NCI-H2196 (cell line): ENCODE measurements around the gene SRGAP2B.
"Not testable (repeated sequence)": the region's sequence is repeated elsewhere in the genome, so short reads cannot be mapped to it uniquely, and the experiment has no call there.

Experiments used
- DNase-seq: peaks from one replicate; lab custom pipeline; 2025; ENCODE audit not compliant: unreplicated experiment; lab: John Stamatoyannopoulos, UW

Gene SRGAP2B

GRCh38 chr1:145093517-145094149 is 1.5 kb downstream of the SRGAP2B start:
- not testable (repeated sequence) for DNase-seq

DNA sequence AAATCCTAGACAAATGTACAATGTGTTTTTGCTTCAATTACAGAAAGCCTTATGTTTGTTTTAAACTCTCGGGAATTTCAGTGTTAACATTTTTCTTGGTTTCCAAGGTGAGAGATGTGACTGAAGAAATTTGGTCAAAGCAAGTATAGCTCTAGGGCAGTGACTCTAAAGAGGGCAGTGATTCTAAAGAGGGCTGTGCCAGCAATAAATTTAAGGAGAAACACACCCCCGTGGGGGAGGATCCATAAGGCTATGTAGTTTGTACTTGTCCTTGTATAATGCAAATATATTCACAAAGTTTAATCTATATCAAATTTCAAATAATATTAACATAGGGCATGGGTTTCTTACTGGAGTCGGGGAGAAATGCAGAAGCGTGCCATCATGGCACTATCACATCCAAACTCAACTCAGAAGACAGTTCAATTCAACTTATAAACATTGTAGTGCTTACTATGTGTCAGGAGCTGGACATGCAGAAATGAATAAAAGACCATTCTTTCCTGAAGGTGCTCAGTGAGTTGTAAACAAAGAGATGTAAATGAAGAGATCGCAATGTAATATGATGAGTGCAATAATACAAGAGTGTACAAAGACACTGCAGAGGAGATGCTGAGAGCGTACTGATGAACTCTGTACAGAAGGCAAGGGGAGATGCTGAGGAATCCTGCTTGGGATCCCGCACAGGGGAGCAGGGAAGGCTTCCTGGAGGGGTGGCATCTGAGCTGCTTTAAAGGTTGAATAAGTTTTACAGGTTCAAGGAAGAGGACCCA is 12.5 kb downstream of the SRGAP2B start:
- not testable (repeated sequence) for DNase-seq

GRCh38 chr1:145080193-145080592 is 14.9 kb downstream of the SRGAP2B start:
- DNase-seq = not testable (repeated sequence)

DNA sequence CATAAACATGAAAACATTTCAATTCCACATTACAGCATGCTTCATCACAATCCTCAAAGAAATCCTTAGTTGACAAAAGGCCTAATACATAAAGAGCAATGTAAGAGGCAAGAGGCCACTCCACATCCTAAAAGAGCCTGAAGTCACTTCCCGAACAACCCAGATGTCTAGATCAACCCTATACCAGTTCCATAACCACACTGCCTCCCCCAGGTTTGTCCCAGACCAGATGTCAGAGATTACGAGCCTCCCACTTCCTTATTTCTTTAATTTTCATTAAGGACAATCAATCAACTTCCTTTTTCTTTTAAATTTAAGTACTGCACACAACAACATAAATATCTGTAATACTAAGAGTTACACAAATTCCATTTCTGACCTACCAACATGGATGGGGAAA is 15.4 kb downstream of the SRGAP2B start:
- DNase-seq = not testable (repeated sequence)

GRCh38 chr1:145078787-145079370 is 16.2 kb downstream of the SRGAP2B start:
- not testable (repeated sequence) for DNase-seq

GRCh38 chr1:145077872-145078786 is 17.0 kb downstream of the SRGAP2B start:
- not testable (repeated sequence) for DNase-seq

- not testable (repeated sequence) for DNase-seq
Observed at GRCh38 chr1:145076877-145077276, 18.3 kb downstream of the SRGAP2B start.

DNA sequence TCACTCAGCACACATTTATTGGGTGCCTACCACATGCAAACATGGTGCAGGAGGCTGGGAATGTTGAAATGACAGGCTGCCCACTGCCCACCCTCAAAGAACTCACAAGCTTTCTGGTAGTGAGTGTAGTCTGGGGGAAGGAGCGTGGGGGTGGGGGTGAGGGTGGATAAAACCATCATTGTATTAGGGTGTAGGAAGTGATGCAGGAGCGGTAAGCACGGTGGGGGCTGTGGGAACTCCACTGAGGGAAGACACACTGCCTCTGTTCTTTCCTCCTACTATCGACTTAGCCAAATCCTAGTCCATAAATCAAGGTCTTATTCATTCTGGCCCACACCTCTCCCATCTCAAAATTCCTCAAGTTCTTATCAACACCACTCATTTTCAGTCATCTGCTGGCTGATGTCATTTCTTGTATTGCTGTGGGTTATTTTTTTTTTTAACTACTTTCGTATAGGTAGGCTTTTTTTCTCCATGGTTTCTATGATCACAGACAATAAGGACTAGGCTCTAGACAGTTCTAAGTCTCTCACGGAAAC is 21.0 kb downstream of the SRGAP2B start:
- DNase-seq = not testable (repeated sequence)

GRCh38 chr1:145071569-145071968 is 23.6 kb downstream of the SRGAP2B start:
- not testable (repeated sequence) for DNase-seq

GRCh38 chr1:145066486-145066885 is 28.6 kb downstream of the SRGAP2B start:
- DNase-seq = not testable (repeated sequence)

- not testable (repeated sequence) for DNase-seq
Observed at GRCh38 chr1:145065194-145065826, 29.8 kb downstream of the SRGAP2B start.

GRCh38 chr1:145063941-145064648 is 31.0 kb downstream of the SRGAP2B start:
- not testable (repeated sequence) for DNase-seq

GRCh38 chr1:145063285-145063684 is 31.8 kb downstream of the SRGAP2B start:
- DNase-seq = not testable (repeated sequence)

DNA sequence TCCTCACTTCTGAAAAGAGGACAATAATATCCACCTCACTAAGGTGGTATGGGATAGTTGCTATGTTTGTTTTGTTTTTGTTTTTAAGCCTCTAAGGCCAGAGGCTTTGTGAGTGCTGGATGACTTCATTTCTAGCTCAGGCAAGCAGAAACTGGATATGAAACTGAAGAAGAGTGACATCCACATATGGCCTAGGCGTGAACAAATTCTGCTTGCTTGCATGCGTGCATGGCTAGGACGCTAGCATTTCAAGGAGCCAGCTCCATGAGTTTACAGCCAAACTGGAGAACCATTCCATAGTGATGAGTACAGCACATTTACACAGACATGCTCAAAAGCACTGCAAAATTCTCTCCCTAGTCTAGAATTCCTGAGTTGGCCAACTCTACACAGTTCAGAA is 36.9 kb downstream of the SRGAP2B start:
- DNase-seq = not testable (repeated sequence)

GRCh38 chr1:145055217-145055760 is 39.8 kb downstream of the SRGAP2B start:
- not testable (repeated sequence) for DNase-seq

DNA sequence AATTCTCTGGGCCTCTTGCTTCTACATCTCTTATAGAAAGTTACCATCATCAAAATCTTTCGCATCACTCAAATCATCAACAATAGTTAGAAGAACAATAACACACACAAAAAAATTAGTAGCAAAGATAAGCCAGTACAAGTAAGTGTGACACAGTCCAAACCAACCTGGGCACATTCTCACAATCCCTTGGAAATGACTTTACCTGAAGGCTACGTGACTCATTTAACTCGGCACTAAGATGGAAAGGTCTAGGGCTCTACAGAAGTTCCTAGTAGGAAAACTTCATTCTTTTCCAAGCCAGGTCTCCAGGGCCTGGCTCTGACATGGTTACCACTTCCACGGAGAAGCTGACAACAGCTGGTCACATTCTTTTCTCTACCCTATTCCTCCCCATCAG is 41.7 kb downstream of the SRGAP2B start:
- not testable (repeated sequence) for DNase-seq

DNA sequence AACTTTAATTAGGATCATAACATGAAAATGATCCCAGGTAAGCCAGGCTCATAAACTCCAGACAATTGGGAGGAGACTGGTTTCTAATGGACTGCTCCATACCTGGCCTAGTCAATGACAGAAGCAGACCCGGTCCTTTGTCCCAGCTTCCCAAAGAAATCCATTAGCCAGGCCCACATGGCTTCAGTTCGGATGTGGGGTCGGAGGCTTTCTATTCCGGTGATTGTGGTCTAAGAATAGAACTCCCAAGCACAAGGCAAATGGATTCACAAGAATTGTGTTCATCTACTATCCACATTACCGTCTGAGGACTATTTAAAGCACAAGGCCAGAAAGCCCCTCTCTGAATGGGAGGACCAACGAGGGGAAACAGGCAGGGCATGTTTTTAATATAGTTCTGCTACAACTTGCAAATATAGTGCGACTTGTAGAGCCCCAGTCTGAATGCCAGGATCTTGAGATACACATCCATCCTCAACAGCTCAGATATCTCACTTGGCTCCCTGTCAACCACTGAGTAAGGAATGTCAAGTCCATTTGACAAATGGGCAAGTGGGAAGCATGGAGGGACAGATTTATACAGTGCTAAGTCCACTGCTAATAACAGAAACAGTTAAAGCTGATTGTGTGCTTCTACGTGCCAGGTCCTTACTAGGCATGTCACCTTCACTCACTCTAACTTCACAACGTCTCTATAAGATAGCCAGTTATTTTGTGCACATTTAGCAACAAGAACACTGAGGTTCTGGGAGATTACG is 42.9 kb downstream of the SRGAP2B start:
- not testable (repeated sequence) for DNase-seq

DNA sequence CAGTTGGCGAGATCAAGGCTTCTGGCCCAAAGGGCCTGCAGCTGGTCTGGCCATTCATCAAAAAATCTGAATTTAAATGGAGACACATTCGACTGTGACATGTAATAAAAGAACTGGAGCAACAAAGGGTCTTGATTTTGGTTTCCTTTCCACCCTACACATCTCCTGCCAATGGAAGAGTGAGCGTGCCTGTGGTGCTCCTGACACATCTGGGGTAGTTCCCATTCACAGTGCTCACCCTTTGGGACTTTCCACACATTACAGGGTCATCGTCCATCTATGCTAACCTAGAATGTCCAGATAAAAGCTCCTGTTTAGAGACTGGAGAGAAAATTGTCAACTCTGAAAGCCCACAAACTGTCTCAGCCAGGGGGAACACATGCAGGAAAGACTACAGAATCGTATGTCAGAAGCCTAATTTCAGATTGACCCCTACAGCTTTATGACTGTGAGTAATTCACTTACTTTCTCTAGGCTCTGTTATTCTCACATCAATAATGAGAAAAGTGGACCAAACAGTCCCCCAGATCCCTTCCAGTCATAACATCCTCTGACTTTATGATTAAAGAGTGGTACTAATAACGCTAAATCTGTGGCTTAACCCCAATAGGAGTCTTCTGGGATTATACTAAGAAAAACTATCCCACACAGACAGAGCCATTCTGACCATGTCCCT is 46.8 kb downstream of the SRGAP2B start:
- not testable (repeated sequence) for DNase-seq
